Mesenchymal stem cell (in vitro differentiated cells and primary cell): ENCODE measurements around the gene KRTAP10-2.

Experiments
- DNase-seq: peaks from one replicate; pipeline ENCODE4 v3.0.0-alpha.2; 2013
- H2AFZ ChIP-seq: one replicate; pipeline ENCODE4 v1.6.1; 2013; ENCODE audit warnings: low read depth, mild to moderate bottlenecking, control low read depth, inconsistent platforms, low read length, moderate library complexity
- H2AK5ac ChIP-seq: 2 replicates; pipeline ENCODE4 v1.6.1; 2013; ENCODE audit warnings: low read length, moderate library complexity, mild to moderate bottlenecking, inconsistent platforms; ENCODE audit not compliant: severe bottlenecking
- H2BK120ac ChIP-seq: one replicate; pipeline ENCODE4 v1.6.1; 2013; ENCODE audit warnings: low read depth, mild to moderate bottlenecking, inconsistent platforms, low read length, moderate library complexity
- H2BK12ac ChIP-seq, 2 experiments: one replicate each; pipeline ENCODE4 v1.6.1; 2013; ENCODE audit warnings: inconsistent platforms in 2 of 2, low read length in 2 of 2, mild to moderate bottlenecking in 2 of 2, moderate library complexity in 2 of 2, control low read depth in 1 of 2
- H2BK15ac ChIP-seq: one replicate; pipeline ENCODE4 v1.6.1; 2013; ENCODE audit warnings: mild to moderate bottlenecking, low read depth, inconsistent platforms; ENCODE audit not compliant: poor library complexity, severe bottlenecking
- H2BK5ac ChIP-seq: 2 replicates; pipeline ENCODE4 v1.6.1; 2013; ENCODE audit warnings: low read depth, mild to moderate bottlenecking, low read length, control low read depth, inconsistent platforms; ENCODE audit not compliant: poor library complexity, severe bottlenecking
- H3K14ac ChIP-seq, 2 experiments: one replicate each; pipeline ENCODE4 v1.6.1; 2013; ENCODE audit warnings: inconsistent platforms in 2 of 2, low read length in 2 of 2, control low read depth in 1 of 2, mild to moderate bottlenecking in 1 of 2, moderate library complexity in 1 of 2
- H3K18ac ChIP-seq, 2 experiments: one replicate each; pipeline ENCODE4 v1.6.1; 2013; ENCODE audit warnings: inconsistent platforms in 2 of 2, low read length in 2 of 2, control low read depth in 1 of 2, low read depth in 1 of 2, mild to moderate bottlenecking in 1 of 2
- H3K23ac ChIP-seq, 2 experiments: one replicate each; pipeline ENCODE4 v1.6.1; 2013; ENCODE audit warnings: inconsistent platforms in 2 of 2, low read length in 2 of 2, mild to moderate bottlenecking in 2 of 2, moderate library complexity in 2 of 2, control low read depth in 1 of 2
- H3K27ac ChIP-seq: 2 replicates; pipeline ENCODE4 v1.5.1; 2013; ENCODE audit warnings: mild to moderate bottlenecking, moderate library complexity, low read length, control low read depth, inconsistent platforms; ENCODE audit not compliant: poor library complexity, severe bottlenecking
- H3K27me3 ChIP-seq, 2 experiments: 2 replicates each; pipeline versions ENCODE4 v1.6.1 to v1.7.0; 2013; ENCODE audit warnings: low read length in 2 of 2, mild to moderate bottlenecking in 2 of 2, moderate library complexity in 2 of 2, control low read depth in 1 of 2, inconsistent platforms in 1 of 2; ENCODE audit not compliant: control insufficient read depth in 1 of 2, insufficient read depth in 1 of 2
- H3K36me3 ChIP-seq, 2 experiments: 2 replicates each; pipeline versions ENCODE4 v1.6.1 to v1.7.0; 2013; ENCODE audit warnings: low read length in 2 of 2, control low read depth in 1 of 2, inconsistent platforms in 1 of 2, low read depth in 1 of 2, mild to moderate bottlenecking in 1 of 2; ENCODE audit not compliant: insufficient read depth in 2 of 2, control insufficient read depth in 1 of 2
- H3K4ac ChIP-seq, 2 experiments: one replicate each; pipeline ENCODE4 v1.6.1; 2013; ENCODE audit warnings: inconsistent platforms in 2 of 2, low read length in 2 of 2, mild to moderate bottlenecking in 2 of 2, moderate library complexity in 2 of 2, control low read depth in 1 of 2, low read depth in 1 of 2
- H3K4me1 ChIP-seq: 2 replicates; pipeline ENCODE4 v1.6.1; 2013; ENCODE audit warnings: low read depth, low read length, control low read depth; ENCODE audit not compliant: control insufficient read depth, insufficient read depth
- H3K4me2 ChIP-seq: 2 replicates; pipeline ENCODE4 v1.6.1; 2013; ENCODE audit warnings: low read length, mild to moderate bottlenecking, inconsistent platforms; ENCODE audit not compliant: poor library complexity, severe bottlenecking
- H3K4me3 ChIP-seq, 2 experiments: 2 replicates each; pipeline versions ENCODE4 v1.5.1 to v1.7.0; 2013; ENCODE audit warnings: low read length in 2 of 2, mild to moderate bottlenecking in 2 of 2, control low read depth in 1 of 2, low read depth in 1 of 2; ENCODE audit not compliant: insufficient read depth in 1 of 2
- H3K79me1 ChIP-seq: replicated peaks from 2 replicates; pipeline ENCODE4 v1.6.1; 2013; ENCODE audit warnings: mild to moderate bottlenecking, control low read depth, low read length, inconsistent platforms; ENCODE audit not compliant: poor library complexity, severe bottlenecking
- H3K9ac ChIP-seq: 2 replicates; pipeline ENCODE4 v1.7.0; 2013; ENCODE audit warnings: mild to moderate bottlenecking, low read length, moderate library complexity
- H3K9me3 ChIP-seq: 2 replicates; pipeline ENCODE4 v1.7.0; 2013; ENCODE audit warnings: mild to moderate bottlenecking, low read length; ENCODE audit not compliant: control insufficient read depth
- H4K8ac ChIP-seq: one replicate; pipeline ENCODE4 v1.6.1; 2013; ENCODE audit warnings: inconsistent platforms, mild to moderate bottlenecking, low read length, moderate library complexity
- H4K91ac ChIP-seq: one replicate; pipeline ENCODE4 v1.6.1; 2013; ENCODE audit warnings: mild to moderate bottlenecking, low read length, inconsistent platforms
- WGBS: methylation state at CpG from one replicate; pipeline ENCODE4 v1.1.7; 2013; ENCODE audit warnings: mixed read lengths; 5-methylcytosine and 5-hydroxymethylcytosine counted together

The KRTAP10-2 gene

DNA sequence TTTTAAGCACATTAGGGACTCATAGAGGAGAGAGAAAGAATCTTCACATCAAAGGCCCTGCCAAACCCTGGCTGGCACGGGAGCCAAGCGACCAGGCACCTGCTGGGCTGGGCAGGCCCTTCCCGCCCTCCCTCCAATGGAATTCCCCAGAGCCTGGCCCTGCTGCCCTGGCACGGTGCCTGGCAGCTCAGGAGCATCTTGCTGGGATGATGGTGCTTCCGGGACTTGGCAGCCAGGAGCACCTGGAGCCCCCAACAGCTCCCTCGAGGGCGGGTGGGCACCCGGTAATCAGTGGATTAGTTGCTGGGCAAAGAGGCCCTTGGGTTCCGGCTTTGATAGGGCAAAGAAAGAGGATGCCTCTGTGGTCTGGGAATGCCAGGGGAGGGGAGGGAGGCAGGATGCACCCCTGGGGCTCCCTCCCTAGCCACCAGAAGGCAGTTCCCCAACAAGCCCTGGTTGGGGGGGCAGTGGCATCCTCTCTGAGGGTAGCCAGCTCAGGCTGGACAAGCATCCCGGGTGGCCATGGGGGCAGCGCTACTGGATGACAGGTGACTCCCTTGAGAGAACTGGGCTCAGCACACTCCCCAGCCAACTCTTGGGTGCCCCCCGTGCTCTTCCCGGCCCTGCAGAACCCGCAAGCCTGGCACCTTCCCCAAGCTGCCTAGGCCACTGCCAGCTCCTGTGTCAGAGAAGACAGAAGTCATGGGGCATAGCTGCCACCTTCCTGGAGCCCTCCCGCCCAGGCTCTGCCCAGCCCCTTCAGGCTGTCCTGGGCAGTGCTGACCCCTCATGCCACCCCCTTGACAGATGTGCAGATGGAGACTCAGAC, 37.7 kb downstream of the KRTAP10-2 start:
- H3K14ac ChIP-seq, result no peak overlapping the region
- H3K9ac ChIP-seq, result no peak overlapping the region
- no peak overlapping the region for H4K91ac ChIP-seq
- no peak for DNase-seq
- H4K8ac ChIP-seq, result no peak overlapping the region
- H3K18ac ChIP-seq, result no peak overlapping the region
- no peak overlapping the region for H2BK5ac ChIP-seq
- no peak overlapping the region for H2AK5ac ChIP-seq
- H3K27me3 ChIP-seq, result peaks cover 9 to 30% of the 10 kb centered on the region in 2 experiments
- H2AFZ ChIP-seq, result no peak overlapping the region
- no peak overlapping the region for H3K4ac ChIP-seq
- 90% methylated on average over 15 of the region's 15 CpGs for WGBS
- no peaks in the 10 kb centered on the region for H3K79me1 ChIP-seq
- H3K27ac ChIP-seq, result no peak overlapping the region
- peaks cover 9% of the 10 kb centered on the region for H3K4me1 ChIP-seq
- H3K36me3 ChIP-seq, result no peaks in the 10 kb centered on the region
- H2BK120ac ChIP-seq, result no peak overlapping the region
- H2BK12ac ChIP-seq, result no peak overlapping the region
- no peak overlapping the region for H3K4me3 ChIP-seq
- no peak overlapping the region for H3K23ac ChIP-seq
- no peak overlapping the region for H2BK15ac ChIP-seq
- H3K4me2 ChIP-seq, result no peak overlapping the region
- H3K9me3 ChIP-seq, result peaks cover 3% of the 10 kb centered on the region

DNA sequence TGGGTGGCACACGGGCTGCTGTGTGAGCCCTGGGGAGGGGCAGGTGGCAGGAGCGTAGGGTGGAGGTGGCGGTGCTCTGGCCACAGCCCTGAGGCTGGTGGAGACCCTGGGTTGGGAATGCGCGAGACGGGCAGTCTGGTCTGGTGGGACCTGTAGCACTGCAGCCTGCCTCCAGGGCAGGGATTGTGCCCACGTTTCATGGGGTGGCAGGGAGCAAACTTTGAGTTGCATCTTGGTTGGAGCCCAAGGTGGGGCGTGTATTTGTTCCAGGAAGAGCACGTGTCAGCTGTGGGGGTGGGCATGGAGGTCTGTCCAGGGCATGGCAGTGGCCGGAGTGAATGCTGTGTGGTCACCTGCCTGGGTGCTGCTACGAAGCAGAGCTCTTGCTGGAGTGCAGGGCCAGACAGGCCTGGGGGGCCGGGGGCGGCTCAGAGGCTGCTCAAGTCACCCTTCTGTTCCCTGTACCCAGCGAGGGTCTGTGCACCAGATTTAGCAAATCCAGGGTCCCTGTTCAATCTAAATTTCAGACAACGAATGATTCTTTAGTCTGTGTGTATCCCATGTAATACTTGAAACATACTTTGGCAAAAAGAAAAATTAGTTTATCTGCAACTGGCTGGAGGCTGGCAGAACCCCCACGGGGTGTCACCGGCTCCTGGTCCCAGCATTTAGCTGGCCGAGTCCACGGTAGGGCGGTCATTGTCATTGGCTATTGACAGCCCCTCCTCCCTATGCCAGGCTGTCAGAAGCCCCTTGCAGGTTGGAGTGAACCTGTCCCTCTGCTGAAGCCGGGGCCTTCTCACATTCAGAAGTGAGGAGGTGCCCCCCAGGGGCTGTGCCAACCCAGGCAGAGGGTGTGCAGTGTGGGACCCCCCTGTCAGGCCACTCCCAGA, 38.6 kb downstream of the KRTAP10-2 start:
- no peak overlapping the region for H3K9ac ChIP-seq
- no peak overlapping the region for H3K4me3 ChIP-seq
- no peak overlapping the region for H3K27ac ChIP-seq
- peaks cover 3% of the 10 kb centered on the region for H3K9me3 ChIP-seq
- no peak for DNase-seq
- no peak overlapping the region for H2AK5ac ChIP-seq
- no peak overlapping the region for H2BK12ac ChIP-seq
- H2BK120ac ChIP-seq, result no peak overlapping the region
- no peak overlapping the region for H4K8ac ChIP-seq
- no peak overlapping the region for H2AFZ ChIP-seq
- peaks cover 16 to 39% of the 10 kb centered on the region in 2 experiments for H3K27me3 ChIP-seq
- H3K36me3 ChIP-seq, result no peaks in the 10 kb centered on the region
- peaks cover 9% of the 10 kb centered on the region for H3K4me1 ChIP-seq
- WGBS, result 87% methylated on average over 20 of the region's 21 CpGs
- H3K23ac ChIP-seq, result no peak overlapping the region
- H2BK15ac ChIP-seq, result no peak overlapping the region
- H3K79me1 ChIP-seq, result no peaks in the 10 kb centered on the region
- H3K4ac ChIP-seq, result no peak overlapping the region
- no peak overlapping the region for H3K4me2 ChIP-seq
- no peak overlapping the region for H3K18ac ChIP-seq
- H3K14ac ChIP-seq, result no peak overlapping the region
- no peak overlapping the region for H2BK5ac ChIP-seq
- H4K91ac ChIP-seq, result no peak overlapping the region

DNA sequence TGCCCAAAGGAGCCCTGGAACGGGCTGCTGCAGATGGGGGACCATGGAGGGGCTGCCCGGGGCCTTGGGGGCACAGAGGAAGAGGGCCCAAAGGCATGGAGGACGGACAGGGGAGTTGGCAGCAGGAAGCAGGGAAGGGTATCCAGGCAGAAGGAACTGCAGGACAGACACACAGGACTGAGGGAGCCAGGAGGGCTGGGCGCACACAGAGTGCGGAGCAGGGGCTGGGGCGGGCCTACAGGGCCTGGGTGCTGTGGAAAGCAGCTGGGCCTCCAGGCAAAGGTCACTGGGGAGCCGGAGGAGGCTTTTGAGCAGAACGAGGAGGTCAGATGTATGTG, 39.4 kb downstream of the KRTAP10-2 start:
- 75% methylated on average over 8 of the region's 8 CpGs for WGBS
- no peaks in the 10 kb centered on the region for H3K9me3 ChIP-seq
- no peak overlapping the region for H3K9ac ChIP-seq
- H3K14ac ChIP-seq, result no peak overlapping the region
- no peak overlapping the region for H2AK5ac ChIP-seq
- peaks cover 18 to 47% of the 10 kb centered on the region in 2 experiments for H3K27me3 ChIP-seq
- H3K18ac ChIP-seq, result no peak overlapping the region
- H3K23ac ChIP-seq, result no peak overlapping the region
- H2BK120ac ChIP-seq, result no peak overlapping the region
- H3K4ac ChIP-seq, result no peak overlapping the region
- H2BK15ac ChIP-seq, result no peak overlapping the region
- H4K91ac ChIP-seq, result no peak overlapping the region
- peaks cover 9% of the 10 kb centered on the region for H3K4me1 ChIP-seq
- H3K79me1 ChIP-seq, result no peaks in the 10 kb centered on the region
- no peak overlapping the region for H2BK5ac ChIP-seq
- no peak overlapping the region for H2AFZ ChIP-seq
- H2BK12ac ChIP-seq, result no peak overlapping the region
- DNase-seq, result no peak
- no peak overlapping the region for H4K8ac ChIP-seq
- no peak overlapping the region for H3K4me3 ChIP-seq
- no peak overlapping the region for H3K4me2 ChIP-seq
- H3K27ac ChIP-seq, result no peak overlapping the region
- no peaks in the 10 kb centered on the region for H3K36me3 ChIP-seq

DNA sequence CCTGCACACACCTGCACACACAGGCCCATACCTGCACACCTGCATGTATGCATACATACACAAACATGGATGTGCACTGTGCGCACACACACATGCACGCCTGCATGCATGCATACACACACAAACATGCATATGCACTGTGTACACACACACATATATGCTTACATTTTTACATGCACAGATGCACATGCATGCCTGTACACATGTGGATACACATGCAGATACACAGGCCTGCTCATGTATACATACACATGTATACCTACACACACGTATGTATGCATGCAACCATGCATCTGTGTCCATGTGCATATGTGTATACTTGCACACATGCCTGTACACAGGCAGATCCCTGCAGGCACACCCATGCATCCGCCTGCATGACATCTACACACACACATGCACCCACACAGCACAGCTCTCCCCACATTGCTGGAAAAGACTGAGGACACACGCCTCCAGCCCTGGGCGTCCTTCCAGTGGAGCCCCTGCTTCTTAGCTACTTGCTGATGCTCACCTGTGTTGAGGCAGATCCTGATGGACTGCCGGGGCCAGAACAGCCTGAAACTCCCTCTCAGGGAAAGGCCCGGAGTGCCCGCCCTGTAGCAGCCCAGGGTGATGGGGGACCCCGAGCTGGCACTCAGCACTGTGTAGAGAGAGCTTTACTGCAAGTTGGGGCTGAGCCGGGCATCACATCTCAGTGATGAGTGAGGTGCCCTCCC, 39.9 kb downstream of the KRTAP10-2 start:
- Histone ChIP-seq H3K18ac (no peak overlapping the region), H2AFZ (no peak overlapping the region), H3K4me2 (no peak overlapping the region), H3K9ac (no peak overlapping the region), H3K27me3 (peaks cover 23 to 52% of the 10 kb centered on the region in 2 experiments), H4K91ac (no peak overlapping the region), H3K79me1 (no peaks in the 10 kb centered on the region), H2AK5ac (no peak overlapping the region), H2BK5ac (no peak overlapping the region), H3K4me3 (no peak overlapping the region), H2BK15ac (no peak overlapping the region), H2BK120ac (no peak overlapping the region), H3K23ac (no peak overlapping the region), H3K4ac (no peak overlapping the region), H4K8ac (no peak overlapping the region), H3K4me1 (peaks cover 9% of the 10 kb centered on the region), H2BK12ac (no peak overlapping the region), H3K9me3 (no peaks in the 10 kb centered on the region), H3K36me3 (no peaks in the 10 kb centered on the region), H3K14ac (no peak overlapping the region), H3K27ac (no peak overlapping the region)
- no peak for DNase-seq
- WGBS, result 91% methylated on average over 11 of the region's 11 CpGs
